ENCODE results near the gene IGSF21.

DNA sequence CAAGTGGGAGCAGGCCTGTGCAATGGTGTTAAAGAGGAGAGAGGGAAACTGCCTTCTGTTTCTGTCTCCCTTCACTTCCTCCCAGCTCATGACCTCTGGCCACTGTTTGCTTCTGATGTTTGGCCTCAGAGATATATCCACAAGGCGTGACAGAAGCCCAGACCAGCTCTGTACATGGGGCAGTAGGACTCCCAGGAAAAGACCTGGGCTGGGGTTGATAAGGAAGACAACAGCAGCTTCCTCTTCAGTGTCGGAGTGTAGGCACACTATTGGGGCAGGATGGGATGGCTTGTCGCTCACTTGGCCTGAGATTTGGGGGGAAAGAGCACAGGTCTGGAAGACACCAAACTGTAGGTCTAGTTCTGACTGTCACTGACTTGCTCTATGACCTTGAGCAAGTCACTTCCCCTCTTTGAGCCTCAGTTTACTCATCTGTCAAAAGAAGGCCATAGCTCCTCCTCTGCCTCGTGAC is 305.3 kb downstream of the IGSF21 start:
- TF ChIP-seq, protein P1, sequence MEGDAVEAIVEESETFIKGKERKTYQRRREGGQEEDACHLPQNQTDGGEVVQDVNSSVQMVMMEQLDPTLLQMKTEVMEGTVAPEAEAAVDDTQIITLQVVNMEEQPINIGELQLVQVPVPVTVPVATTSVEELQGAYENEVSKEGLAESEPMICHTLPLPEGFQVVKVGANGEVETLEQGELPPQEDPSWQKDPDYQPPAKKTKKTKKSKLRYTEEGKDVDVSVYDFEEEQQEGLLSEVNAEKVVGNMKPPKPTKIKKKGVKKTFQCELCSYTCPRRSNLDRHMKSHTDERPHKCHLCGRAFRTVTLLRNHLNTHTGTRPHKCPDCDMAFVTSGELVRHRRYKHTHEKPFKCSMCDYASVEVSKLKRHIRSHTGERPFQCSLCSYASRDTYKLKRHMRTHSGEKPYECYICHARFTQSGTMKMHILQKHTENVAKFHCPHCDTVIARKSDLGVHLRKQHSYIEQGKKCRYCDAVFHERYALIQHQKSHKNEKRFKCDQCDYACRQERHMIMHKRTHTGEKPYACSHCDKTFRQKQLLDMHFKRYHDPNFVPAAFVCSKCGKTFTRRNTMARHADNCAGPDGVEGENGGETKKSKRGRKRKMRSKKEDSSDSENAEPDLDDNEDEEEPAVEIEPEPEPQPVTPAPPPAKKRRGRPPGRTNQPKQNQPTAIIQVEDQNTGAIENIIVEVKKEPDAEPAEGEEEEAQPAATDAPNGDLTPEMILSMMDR (IDR thresholded peaks at IDR 0.05): no peak
- TF ChIP-seq POLR2A (IDR thresholded peaks at IDR 0.05): no peak

All from vagina (tissue), 2 donors.